ENCODE results near the gene PTK6.

Gene PTK6

GRCh38 chr20:63505281-63505680, 31.9 kb downstream of the PTK6 start:
- H3K27ac ChIP-seq (ENCODE audit: low read length), result no peak overlapping the region
- H3K4me1 ChIP-seq (ENCODE audit: control insufficient read depth, low read depth, low read length), result peaks cover 4% of the 10 kb centered on the region
- no peaks in the 10 kb centered on the region for H3K36me3 ChIP-seq (ENCODE audit: control insufficient read depth, low read depth, low read length)
- no peak overlapping the region for H3K4me3 ChIP-seq (ENCODE audit: low read length)
- peaks cover 42% of the 10 kb centered on the region for H3K27me3 ChIP-seq (ENCODE audit: control insufficient read depth, insufficient read depth, low read length)
- no peak overlapping the region for H3K9ac ChIP-seq (ENCODE audit: low read length)
- H3K9me3 ChIP-seq (ENCODE audit: control insufficient read depth, low read depth, low read length), result no peaks in the 10 kb centered on the region

GRCh38 chr20:63504642-63505041, 32.5 kb downstream of the PTK6 start:
- Histone ChIP-seq H3K9ac (ENCODE audit: low read length) (no peak overlapping the region), H3K4me1 (ENCODE audit: control insufficient read depth, low read depth, low read length) (peaks cover 4% of the 10 kb centered on the region), H3K9me3 (ENCODE audit: control insufficient read depth, low read depth, low read length) (no peaks in the 10 kb centered on the region), H3K27me3 (ENCODE audit: control insufficient read depth, insufficient read depth, low read length) (peaks cover 42% of the 10 kb centered on the region), H3K27ac (ENCODE audit: low read length) (no peak overlapping the region), H3K4me3 (ENCODE audit: low read length) (no peak overlapping the region), H3K36me3 (ENCODE audit: control insufficient read depth, low read depth, low read length) (no peaks in the 10 kb centered on the region)

GRCh38 chr20:63503524-63503923, 33.7 kb downstream of the PTK6 start:
- Histone ChIP-seq H3K27me3 (ENCODE audit: control insufficient read depth, insufficient read depth, low read length) (peaks cover 44% of the 10 kb centered on the region), H3K9me3 (ENCODE audit: control insufficient read depth, low read depth, low read length) (no peaks in the 10 kb centered on the region), H3K36me3 (ENCODE audit: control insufficient read depth, low read depth, low read length) (no peaks in the 10 kb centered on the region), H3K4me1 (ENCODE audit: control insufficient read depth, low read depth, low read length) (peaks cover 4% of the 10 kb centered on the region), H3K4me3 (ENCODE audit: low read length) (no peak overlapping the region), H3K27ac (ENCODE audit: low read length) (no peak overlapping the region), H3K9ac (ENCODE audit: low read length) (no peak overlapping the region)

- Histone ChIP-seq H3K9me3 (ENCODE audit: control insufficient read depth, low read depth, low read length) (no peaks in the 10 kb centered on the region), H3K27ac (ENCODE audit: low read length) (no peak overlapping the region), H3K4me3 (ENCODE audit: low read length) (no peak overlapping the region), H3K4me1 (ENCODE audit: control insufficient read depth, low read depth, low read length) (peaks cover 4% of the 10 kb centered on the region), H3K9ac (ENCODE audit: low read length) (no peak overlapping the region), H3K27me3 (ENCODE audit: control insufficient read depth, insufficient read depth, low read length) (peaks cover 47% of the 10 kb centered on the region), H3K36me3 (ENCODE audit: control insufficient read depth, low read depth, low read length) (no peaks in the 10 kb centered on the region)
Measured at GRCh38 chr20:63502671-63503172, 34.5 kb downstream of the PTK6 start.

GRCh38 chr20:63501818-63502670, 35.1 kb downstream of the PTK6 start:
- H3K36me3 ChIP-seq (ENCODE audit: control insufficient read depth, low read depth, low read length), result no peaks in the 10 kb centered on the region
- no peak overlapping the region for H3K27ac ChIP-seq (ENCODE audit: low read length)
- H3K9me3 ChIP-seq (ENCODE audit: control insufficient read depth, low read depth, low read length), result no peaks in the 10 kb centered on the region
- peaks cover 54% of the 10 kb centered on the region for H3K27me3 ChIP-seq (ENCODE audit: control insufficient read depth, insufficient read depth, low read length)
- H3K9ac ChIP-seq (ENCODE audit: low read length), result no peak overlapping the region
- H3K4me3 ChIP-seq (ENCODE audit: low read length), result peak overlapping the region; percentile 39
- H3K4me1 ChIP-seq (ENCODE audit: control insufficient read depth, low read depth, low read length), result peaks cover 4% of the 10 kb centered on the region

- no peak overlapping the region for H3K27ac ChIP-seq (ENCODE audit: low read length)
- no peaks in the 10 kb centered on the region for H3K9me3 ChIP-seq (ENCODE audit: control insufficient read depth, low read depth, low read length)
- no peak overlapping the region for H3K4me3 ChIP-seq (ENCODE audit: low read length)
- peaks cover 62% of the 10 kb centered on the region for H3K27me3 ChIP-seq (ENCODE audit: control insufficient read depth, insufficient read depth, low read length)
- peaks cover 4% of the 10 kb centered on the region for H3K4me1 ChIP-seq (ENCODE audit: control insufficient read depth, low read depth, low read length)
- no peaks in the 10 kb centered on the region for H3K36me3 ChIP-seq (ENCODE audit: control insufficient read depth, low read depth, low read length)
- H3K9ac ChIP-seq (ENCODE audit: low read length), result no peak overlapping the region
Measured at GRCh38 chr20:63500902-63501817, 36.0 kb downstream of the PTK6 start.

- Histone ChIP-seq H3K36me3 (ENCODE audit: control insufficient read depth, low read depth, low read length) (no peaks in the 10 kb centered on the region), H3K27ac (ENCODE audit: low read length) (no peak overlapping the region), H3K9me3 (ENCODE audit: control insufficient read depth, low read depth, low read length) (no peaks in the 10 kb centered on the region), H3K4me3 (ENCODE audit: low read length) (no peak overlapping the region), H3K27me3 (ENCODE audit: control insufficient read depth, insufficient read depth, low read length) (peaks cover 71% of the 10 kb centered on the region), H3K4me1 (ENCODE audit: control insufficient read depth, low read depth, low read length) (peaks cover 4% of the 10 kb centered on the region), H3K9ac (ENCODE audit: low read length) (no peak overlapping the region)
Measured at GRCh38 chr20:63500151-63500901, 36.9 kb downstream of the PTK6 start.

- no peaks in the 10 kb centered on the region for H3K36me3 ChIP-seq (ENCODE audit: control insufficient read depth, low read depth, low read length)
- peaks cover 65% of the 10 kb centered on the region for H3K27me3 ChIP-seq (ENCODE audit: control insufficient read depth, insufficient read depth, low read length)
- H3K9me3 ChIP-seq (ENCODE audit: control insufficient read depth, low read depth, low read length), result no peaks in the 10 kb centered on the region
- no peak overlapping the region for H3K27ac ChIP-seq (ENCODE audit: low read length)
- no peak overlapping the region for H3K9ac ChIP-seq (ENCODE audit: low read length)
- peak overlapping the region; percentile 33 for H3K4me3 ChIP-seq (ENCODE audit: low read length)
- H3K4me1 ChIP-seq (ENCODE audit: control insufficient read depth, low read depth, low read length), result peaks cover 4% of the 10 kb centered on the region
Measured at GRCh38 chr20:63499338-63499969, 37.7 kb downstream of the PTK6 start.

GRCh38 chr20:63498960-63499337, 38.2 kb downstream of the PTK6 start, which contains the start of gene EEF1A2:
Gene EEF1A2, minus strand, starts transcription at chr20:63499083. Its CDS starts 1,320 bp downstream, at chr20:63497763.
- H3K27me3 ChIP-seq (ENCODE audit: control insufficient read depth, insufficient read depth, low read length), result peaks cover 60% of the 10 kb centered on the region
- H3K9me3 ChIP-seq (ENCODE audit: control insufficient read depth, low read depth, low read length), result no peaks in the 10 kb centered on the region
- H3K9ac ChIP-seq (ENCODE audit: low read length), result no peak within 1 kb of the TSS
- H3K4me1 ChIP-seq (ENCODE audit: control insufficient read depth, low read depth, low read length), result peaks cover 4% of the 10 kb centered on the region
- no peak within 1 kb of the TSS for H3K27ac ChIP-seq (ENCODE audit: low read length)
- H3K36me3 ChIP-seq (ENCODE audit: control insufficient read depth, low read depth, low read length), result no peaks in the 10 kb centered on the region
- peak within 1 kb of the TSS; percentile 33 for H3K4me3 ChIP-seq (ENCODE audit: low read length)

GRCh38 chr20:63497946-63498935, 38.9 kb downstream of the PTK6 start:
- Histone ChIP-seq H3K9me3 (ENCODE audit: control insufficient read depth, low read depth, low read length) (no peaks in the 10 kb centered on the region), H3K36me3 (ENCODE audit: control insufficient read depth, low read depth, low read length) (no peaks in the 10 kb centered on the region), H3K27ac (ENCODE audit: low read length) (no peak overlapping the region), H3K4me3 (ENCODE audit: low read length) (peak overlapping the region; percentile 27), H3K9ac (ENCODE audit: low read length) (no peak overlapping the region), H3K4me1 (ENCODE audit: control insufficient read depth, low read depth, low read length) (peaks cover 4% of the 10 kb centered on the region), H3K27me3 (ENCODE audit: control insufficient read depth, insufficient read depth, low read length) (peaks cover 55% of the 10 kb centered on the region)
